ENCODE data around the gene CCL19.

CCL19 gene

GRCh38 chr9:34658461-34658860 lies 32.6 kb downstream of the CCL19 start:
- peaks cover 22% of the 10 kb centered on the region for H3K4me1 ChIP-seq (ENCODE audit: insufficient read depth, low read length)
- H3K4me3 ChIP-seq (ENCODE audit: low read depth in 1 of 2, low read length in 2 of 2): no peak overlapping the region
- H3K27ac ChIP-seq (ENCODE audit: low read depth, low read length): no peak overlapping the region
- H3K9ac ChIP-seq (ENCODE audit: low read length): no peak overlapping the region
- H3K36me3 ChIP-seq (ENCODE audit: insufficient read depth, low read length): peaks cover 42% of the 10 kb centered on the region
- H3K27me3 ChIP-seq (ENCODE audit: control insufficient read depth in 1 of 2, insufficient read depth in 2 of 2, low read length in 2 of 2): no peaks in the 10 kb centered on the region
- no peaks in the 10 kb centered on the region for H3K9me3 ChIP-seq (ENCODE audit: low read length)

DNA sequence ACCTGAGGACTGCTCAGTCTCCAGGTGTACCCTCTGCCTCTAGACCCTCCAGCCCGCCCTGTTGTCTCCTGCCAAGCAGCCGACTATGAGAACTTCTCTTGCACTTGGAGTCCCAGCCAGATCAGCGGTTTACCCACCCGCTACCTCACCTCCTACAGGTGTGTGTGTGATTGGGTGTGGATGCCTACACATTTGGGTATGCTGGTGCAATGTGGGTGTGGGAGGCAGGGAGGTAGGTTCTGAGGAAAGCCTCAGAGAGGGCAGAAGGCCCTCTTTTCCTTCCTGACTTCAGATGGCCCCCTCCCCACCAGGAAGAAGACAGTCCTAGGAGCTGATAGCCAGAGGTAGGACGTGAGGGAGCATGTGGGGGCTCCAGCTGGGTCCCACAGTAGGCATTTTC lies 34.1 kb downstream of the CCL19 start:
- Histone ChIP-seq H3K4me3 (ENCODE audit: low read depth in 1 of 2, low read length in 2 of 2) (no peak overlapping the region), H3K36me3 (ENCODE audit: insufficient read depth, low read length) (peaks cover 36% of the 10 kb centered on the region), H3K4me1 (ENCODE audit: insufficient read depth, low read length) (peaks cover 37% of the 10 kb centered on the region)

DNA sequence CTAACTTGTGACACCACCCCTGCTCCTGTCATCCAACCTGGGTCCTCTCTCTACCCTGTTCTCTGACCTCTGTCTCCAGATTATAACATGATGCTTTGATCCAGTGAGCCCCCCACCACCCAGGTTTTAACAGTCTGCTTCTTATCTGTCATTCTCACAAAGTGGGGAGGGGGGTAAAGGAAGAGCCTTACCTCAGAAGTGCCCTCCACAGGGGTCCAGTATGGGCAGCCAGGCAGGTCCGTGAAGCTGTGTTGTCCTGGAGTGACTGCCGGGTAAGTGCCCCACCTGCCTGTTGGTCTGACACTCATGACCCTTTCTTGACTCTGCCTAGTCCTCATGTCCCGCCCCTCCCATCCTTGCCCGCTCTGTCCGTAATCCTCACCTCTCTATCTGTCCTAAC lies 35.7 kb downstream of the CCL19 start:
- Histone ChIP-seq H3K4me1 (ENCODE audit: insufficient read depth, low read length) (peaks cover 51% of the 10 kb centered on the region), H3K27me3 (ENCODE audit: control insufficient read depth in 1 of 2, insufficient read depth in 2 of 2, low read length in 2 of 2) (no peaks in the 10 kb centered on the region), H3K9ac (ENCODE audit: low read length) (no peak overlapping the region), H3K36me3 (ENCODE audit: insufficient read depth, low read length) (peaks cover 24% of the 10 kb centered on the region), H3K9me3 (ENCODE audit: low read length) (no peaks in the 10 kb centered on the region), H3K4me3 (ENCODE audit: low read depth in 1 of 2, low read length in 2 of 2) (peak overlapping the region in 1 of 2 donors; percentile 53), H3K27ac (ENCODE audit: low read depth, low read length) (peak overlapping the region; percentile 59)

More for the DNA sequence above, 34.1 kb downstream of the CCL19 start:
- Histone ChIP-seq H3K9me3 (ENCODE audit: low read length) (no peaks in the 10 kb centered on the region), H3K9ac (ENCODE audit: low read length) (no peak overlapping the region), H3K27ac (ENCODE audit: low read depth, low read length) (no peak overlapping the region), H3K27me3 (ENCODE audit: control insufficient read depth in 1 of 2, insufficient read depth in 2 of 2, low read length in 2 of 2) (no peaks in the 10 kb centered on the region)

GRCh38 chr9:34654323-34655051 lies 36.6 kb downstream of the CCL19 start:
- Histone ChIP-seq H3K9me3 (ENCODE audit: low read length) (no peaks in the 10 kb centered on the region), H3K27ac (ENCODE audit: low read depth, low read length) (peak overlapping the region; percentile 83), H3K4me1 (ENCODE audit: insufficient read depth, low read length) (peaks cover 51% of the 10 kb centered on the region), H3K4me3 (ENCODE audit: low read depth in 1 of 2, low read length in 2 of 2) (peak overlapping the region in 1 of 2 donors; percentile 53), H3K9ac (ENCODE audit: low read length) (no peak overlapping the region), H3K27me3 (ENCODE audit: control insufficient read depth in 1 of 2, insufficient read depth in 2 of 2, low read length in 2 of 2) (no peaks in the 10 kb centered on the region), H3K36me3 (ENCODE audit: insufficient read depth, low read length) (peaks cover 24% of the 10 kb centered on the region)

DNA sequence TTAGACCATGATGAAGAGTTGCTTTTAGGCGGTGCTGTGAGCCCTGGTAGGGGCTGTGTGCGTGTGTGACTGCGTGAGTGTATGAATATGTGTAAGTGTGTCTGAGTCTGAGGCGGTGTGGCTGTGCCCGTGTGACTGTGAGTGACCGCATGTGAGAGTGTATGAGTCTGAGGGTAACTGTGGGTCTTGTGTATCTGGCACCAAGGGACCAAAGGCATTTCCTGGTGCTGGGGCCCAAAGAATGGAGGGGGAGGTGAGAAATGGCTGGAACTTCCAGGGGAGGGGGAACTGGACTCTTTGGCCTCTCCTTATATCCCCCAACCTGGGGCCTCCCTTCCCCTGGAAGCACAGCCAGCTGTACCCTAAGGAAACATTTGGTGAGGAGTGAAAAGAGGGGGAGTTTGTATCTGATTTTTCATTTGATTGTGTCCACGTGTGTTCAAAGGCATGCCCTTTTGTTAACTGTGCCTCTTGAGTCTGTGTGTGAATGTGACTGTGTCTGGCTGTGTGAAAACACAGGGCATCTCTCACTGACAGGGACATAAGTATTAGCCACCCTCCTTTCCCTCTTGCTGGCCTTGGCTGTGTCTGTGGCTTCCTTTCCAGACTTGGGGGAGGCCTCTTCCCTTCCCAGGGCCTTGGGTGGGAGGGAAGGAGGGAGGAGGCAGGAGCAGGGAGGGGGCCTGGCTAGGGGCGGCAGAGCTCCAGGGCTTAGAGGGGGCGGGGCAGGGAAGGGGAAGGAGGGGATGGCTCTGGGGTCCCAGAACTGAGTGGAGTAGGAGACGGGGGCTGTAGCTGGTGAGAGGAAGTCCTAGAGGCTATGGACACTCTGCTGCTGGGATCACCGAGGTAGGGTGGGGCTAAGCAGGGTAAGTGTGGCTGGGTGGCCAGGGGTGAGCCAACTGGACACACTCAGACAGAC lies 37.7 kb downstream of the CCL19 start:
- Histone ChIP-seq H3K4me1 (ENCODE audit: insufficient read depth, low read length) (peaks cover 57% of the 10 kb centered on the region), H3K27me3 (ENCODE audit: control insufficient read depth in 1 of 2, insufficient read depth in 2 of 2, low read length in 2 of 2) (no peaks in the 10 kb centered on the region), H3K9me3 (ENCODE audit: low read length) (no peaks in the 10 kb centered on the region), H3K27ac (ENCODE audit: low read depth, low read length) (peak overlapping the region; percentile 83), H3K9ac (ENCODE audit: low read length) (peak overlapping the region; percentile 69), H3K36me3 (ENCODE audit: insufficient read depth, low read length) (peaks cover 31% of the 10 kb centered on the region), H3K4me3 (ENCODE audit: low read depth in 1 of 2, low read length in 2 of 2) (peak overlapping the region; percentile 28 to 85)

- peak overlapping the region; percentile 69 for H3K9ac ChIP-seq (ENCODE audit: low read length)
- peaks cover 65% of the 10 kb centered on the region for H3K4me1 ChIP-seq (ENCODE audit: insufficient read depth, low read length)
- peak overlapping the region; percentile 28 to 85 for H3K4me3 ChIP-seq (ENCODE audit: low read depth in 1 of 2, low read length in 2 of 2)
- no peaks in the 10 kb centered on the region for H3K9me3 ChIP-seq (ENCODE audit: low read length)
- H3K36me3 ChIP-seq (ENCODE audit: insufficient read depth, low read length): peaks cover 33% of the 10 kb centered on the region
- no peaks in the 10 kb centered on the region for H3K27me3 ChIP-seq (ENCODE audit: control insufficient read depth in 1 of 2, insufficient read depth in 2 of 2, low read length in 2 of 2)
- peak overlapping the region; percentile 83 for H3K27ac ChIP-seq (ENCODE audit: low read depth, low read length)
Observed at GRCh38 chr9:34652602-34653000, 38.5 kb downstream of the CCL19 start.

DNA sequence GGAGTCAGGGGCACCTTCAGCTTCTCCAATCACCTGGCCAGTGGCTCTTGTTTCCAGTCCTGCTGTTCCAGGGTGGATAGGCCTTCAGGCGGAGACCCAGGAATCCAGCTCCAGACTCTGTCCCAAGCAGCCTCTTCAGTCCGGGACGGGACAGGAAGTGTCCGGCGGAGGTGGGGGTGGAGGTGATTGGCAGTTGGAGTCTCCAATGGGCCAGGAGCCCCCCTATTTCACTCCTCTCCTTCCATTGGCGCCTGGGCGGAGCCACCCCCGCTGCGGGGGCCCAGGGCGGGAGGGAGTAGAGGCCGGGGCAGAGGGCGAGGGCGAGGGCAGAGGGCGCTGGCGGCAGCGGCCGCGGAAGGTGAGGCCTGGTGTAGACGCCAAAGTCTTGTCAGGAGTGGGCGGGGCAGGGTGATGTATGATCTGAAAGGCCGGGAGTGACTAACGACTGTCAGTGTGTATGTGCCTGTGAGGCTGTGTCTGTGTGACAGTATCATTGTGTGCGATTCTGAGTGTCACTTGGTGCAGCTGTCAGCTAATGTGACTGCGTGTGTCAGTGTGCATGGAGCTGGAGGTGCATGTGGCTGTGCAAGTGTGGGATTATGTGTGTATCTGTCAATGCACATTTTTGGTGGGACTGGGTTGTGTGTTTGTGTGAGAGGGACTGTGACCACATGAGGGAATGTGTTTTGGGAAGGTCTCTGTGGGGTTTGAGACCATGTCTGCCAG lies 39.0 kb downstream of the CCL19 start, which contains the start of gene IL11RA:
TSS of gene IL11RA (plus strand) at position 310 of the 726 bp plus-strand sequence. CDS start 3,033 bp downstream, outside the sequence.
- H3K27ac ChIP-seq (ENCODE audit: low read depth, low read length): peak within 1 kb of the TSS; percentile 83
- H3K4me3 ChIP-seq (ENCODE audit: low read depth in 1 of 2, low read length in 2 of 2): peak within 1 kb of the TSS; percentile 28 to 85
- peaks cover 27% of the 10 kb centered on the region for H3K36me3 ChIP-seq (ENCODE audit: insufficient read depth, low read length)
- H3K9ac ChIP-seq (ENCODE audit: low read length): peak within 1 kb of the TSS; percentile 69
- H3K4me1 ChIP-seq (ENCODE audit: insufficient read depth, low read length): peaks cover 71% of the 10 kb centered on the region
- no peaks in the 10 kb centered on the region for H3K9me3 ChIP-seq (ENCODE audit: low read length)
- H3K27me3 ChIP-seq (ENCODE audit: control insufficient read depth in 1 of 2, insufficient read depth in 2 of 2, low read length in 2 of 2): no peaks in the 10 kb centered on the region

DNA sequence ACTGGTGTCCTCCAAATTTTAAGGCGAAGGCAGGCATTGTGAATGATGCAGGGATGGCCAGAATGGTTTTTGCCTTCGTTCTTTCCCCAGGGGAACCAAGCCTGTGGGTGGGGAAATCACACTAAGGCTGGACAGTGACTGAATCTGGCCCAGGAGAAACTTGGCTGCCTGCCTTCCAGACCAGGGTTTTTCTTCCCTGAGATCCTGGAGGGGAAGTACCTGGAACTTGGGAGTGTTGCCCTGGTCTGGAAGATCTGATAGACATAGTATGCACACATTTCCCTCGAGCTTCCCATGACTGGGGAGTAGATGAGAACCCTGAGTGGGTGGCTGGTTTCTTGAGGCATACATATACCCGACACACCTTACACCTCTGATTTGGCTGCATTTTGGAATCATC lies 39.8 kb downstream of the CCL19 start:
- Histone ChIP-seq H3K36me3 (ENCODE audit: insufficient read depth, low read length) (peaks cover 24% of the 10 kb centered on the region), H3K9me3 (ENCODE audit: low read length) (no peaks in the 10 kb centered on the region), H3K27ac (ENCODE audit: low read depth, low read length) (peak overlapping the region; percentile 83), H3K9ac (ENCODE audit: low read length) (peak overlapping the region; percentile 69), H3K4me1 (ENCODE audit: insufficient read depth, low read length) (peaks cover 72% of the 10 kb centered on the region), H3K27me3 (ENCODE audit: control insufficient read depth in 1 of 2, insufficient read depth in 2 of 2, low read length in 2 of 2) (no peaks in the 10 kb centered on the region), H3K4me3 (ENCODE audit: low read depth in 1 of 2, low read length in 2 of 2) (peak overlapping the region; percentile 28 to 85)

GRCh38 chr9:34650816-34651215 lies 40.3 kb downstream of the CCL19 start:
- no peak overlapping the region for H3K9ac ChIP-seq (ENCODE audit: low read length)
- peaks cover 76% of the 10 kb centered on the region for H3K4me1 ChIP-seq (ENCODE audit: insufficient read depth, low read length)
- no peaks in the 10 kb centered on the region for H3K27me3 ChIP-seq (ENCODE audit: control insufficient read depth in 1 of 2, insufficient read depth in 2 of 2, low read length in 2 of 2)
- H3K36me3 ChIP-seq (ENCODE audit: insufficient read depth, low read length): peaks cover 24% of the 10 kb centered on the region
- H3K9me3 ChIP-seq (ENCODE audit: low read length): no peaks in the 10 kb centered on the region
- no peak overlapping the region for H3K27ac ChIP-seq (ENCODE audit: low read depth, low read length)
- no peak overlapping the region for H3K4me3 ChIP-seq (ENCODE audit: low read depth in 1 of 2, low read length in 2 of 2)

DNA sequence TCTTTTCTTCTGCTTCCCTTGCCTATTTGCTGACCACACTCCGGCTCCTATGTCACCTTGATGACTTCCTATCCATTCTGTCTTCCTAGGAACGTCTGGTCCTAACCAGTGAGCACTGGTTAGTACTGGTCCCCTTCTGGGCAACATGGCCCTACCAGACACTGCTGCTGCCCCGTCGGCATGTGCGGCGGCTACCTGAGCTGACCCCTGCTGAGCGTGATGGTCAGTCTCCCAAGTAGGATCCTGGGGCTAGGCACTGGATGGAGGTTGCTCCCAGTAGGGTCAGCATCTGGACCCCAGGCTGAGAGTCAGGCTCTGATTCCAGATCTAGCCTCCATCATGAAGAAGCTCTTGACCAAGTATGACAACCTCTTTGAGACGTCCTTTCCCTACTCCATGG lies 42.4 kb downstream of the CCL19 start:
- peaks cover 24% of the 10 kb centered on the region for H3K36me3 ChIP-seq (ENCODE audit: insufficient read depth, low read length)
- no peaks in the 10 kb centered on the region for H3K27me3 ChIP-seq (ENCODE audit: control insufficient read depth in 1 of 2, insufficient read depth in 2 of 2, low read length in 2 of 2)
- no peak overlapping the region for H3K9ac ChIP-seq (ENCODE audit: low read length)
- H3K27ac ChIP-seq (ENCODE audit: low read depth, low read length): no peak overlapping the region
- no peak overlapping the region for H3K4me3 ChIP-seq (ENCODE audit: low read depth in 1 of 2, low read length in 2 of 2)
- H3K9me3 ChIP-seq (ENCODE audit: low read length): no peaks in the 10 kb centered on the region
- peaks cover 57% of the 10 kb centered on the region for H3K4me1 ChIP-seq (ENCODE audit: insufficient read depth, low read length)

DNA sequence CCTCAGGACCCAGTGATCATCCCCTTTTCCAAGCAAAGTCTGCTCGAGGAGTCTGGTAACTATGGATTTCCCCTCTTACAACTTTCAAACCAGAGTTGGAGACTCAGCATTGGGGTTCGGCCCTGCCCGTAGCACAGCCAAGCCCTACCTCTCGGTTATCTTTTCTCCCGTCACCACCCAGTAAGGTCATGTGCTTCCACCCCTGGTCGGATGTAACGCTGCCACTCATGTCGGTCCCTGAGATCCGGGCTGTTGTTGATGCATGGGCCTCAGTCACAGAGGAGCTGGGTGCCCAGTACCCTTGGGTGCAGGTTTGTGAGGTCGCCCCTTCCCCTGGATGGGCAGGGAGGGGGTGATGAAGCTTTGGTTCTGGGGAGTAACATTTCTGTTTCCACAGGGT lies 43.4 kb downstream of the CCL19 start:
- Histone ChIP-seq H3K27me3 (ENCODE audit: control insufficient read depth in 1 of 2, insufficient read depth in 2 of 2, low read length in 2 of 2) (no peaks in the 10 kb centered on the region), H3K4me1 (ENCODE audit: insufficient read depth, low read length) (peaks cover 47% of the 10 kb centered on the region), H3K9me3 (ENCODE audit: low read length) (no peaks in the 10 kb centered on the region), H3K9ac (ENCODE audit: low read length) (peak overlapping the region; percentile 84), H3K4me3 (ENCODE audit: low read depth in 1 of 2, low read length in 2 of 2) (peak overlapping the region; percentile 55 to 88), H3K27ac (ENCODE audit: low read depth, low read length) (peak overlapping the region; percentile 88), H3K36me3 (ENCODE audit: insufficient read depth, low read length) (peaks cover 24% of the 10 kb centered on the region)

Data from muscle layer of colon (tissue), 2 donors.